Tibial artery (tissue), 4 donors: ENCODE measurements around the gene MICAL2.

Source experiments
- DNase-seq, 2 donors: peaks; one replicate each; pipeline ENCODE4 v3.0.0-alpha.2; 2019
- H3K27ac ChIP-seq, 2 donors: fragments of 200-600 bp; sonication (generic) in 1 of 2; 1 replicate in 1 of 2; 2 replicates in 1 of 2; pipeline ENCODE4 v1.5.1; 2018 to 2019; ENCODE audit warnings: mild to moderate bottlenecking in 1 of 2
- H3K27me3 ChIP-seq, 2 donors: fragments of 200-600 bp; sonication (generic) in 1 of 2; one replicate each; pipeline versions ENCODE4 v1.5.1 to v1.6.0; 2016 to 2019
- H3K36me3 ChIP-seq, 3 donors: fragments of 200-600 bp; sonication (generic) in 2 of 3; one replicate each; pipeline ENCODE4 v1.5.1; 2016 to 2019; ENCODE audit warnings: mild to moderate bottlenecking in 2 of 3
- H3K4me1 ChIP-seq, 4 donors: fragments of 200-600 bp; sonication (generic) in 2 of 4; 1 replicate in 3 of 4; 2 replicates in 1 of 4; pipeline ENCODE4 v1.5.1; 2016 to 2019
- H3K4me3 ChIP-seq, 2 donors: fragments of 200-600 bp; sonication (generic) in 1 of 2; 1 replicate in 1 of 2; 2 replicates in 1 of 2; pipeline ENCODE4 v1.5.1; 2018 to 2019; ENCODE audit warnings: mild to moderate bottlenecking in 2 of 2
- H3K9me3 ChIP-seq, 3 donors: fragments of 200-600 bp; sonication (generic) in 1 of 3; one replicate each; pipeline ENCODE4 v1.5.1; 2016 to 2019
- intact Hi-C: fragments of 100-400 bp; cut with DNase I; formaldehyde crosslinking; loops from one replicate; pipeline ENCODE4 v1.15.0; 2023; ENCODE audit warnings: low total_unique reads
- TF ChIP-seq, protein P1 (sequence below), 2 experiments: fragments of 200-600 bp in 1 of 2; fragments of 450-650 bp in 1 of 2; IDR thresholded peaks; one replicate each; pipeline ENCODE4 v1.5.1; 2017 to 2019; ENCODE audit warnings: antibody characterized with exemption in 2 of 2, mild to moderate bottlenecking in 1 of 2, moderate library complexity in 1 of 2

The MICAL2 gene

DNA sequence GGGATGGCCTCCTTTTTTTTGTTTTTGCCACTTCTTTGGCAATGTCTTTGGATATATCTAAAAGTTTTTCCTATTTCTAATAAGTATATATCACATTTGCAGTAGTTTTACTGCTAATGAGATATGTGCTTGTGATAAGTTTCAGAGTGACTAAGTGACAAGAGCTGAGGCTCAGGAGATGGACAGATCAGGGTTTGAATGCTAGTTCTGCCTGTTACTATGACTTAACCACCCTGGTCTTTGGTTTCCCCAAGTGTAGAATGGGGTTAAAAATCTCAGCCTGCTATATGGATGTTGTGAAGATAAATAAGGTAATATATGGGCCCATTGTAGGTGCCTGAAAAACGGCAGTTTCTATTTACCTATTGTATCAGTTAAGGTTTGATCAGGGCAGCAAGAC lies 9.1 kb upstream of the MICAL2 start:
- H3K36me3 ChIP-seq: no peaks in the 10 kb centered on the region
- H3K27me3 ChIP-seq: no peaks in the 10 kb centered on the region
- H3K27ac ChIP-seq: no peak overlapping the region
- peaks cover 0 to 23% (median 6%) of the 10 kb centered on the region in 4 donors for H3K4me1 ChIP-seq
- H3K4me3 ChIP-seq: no peak overlapping the region
- TF ChIP-seq, protein P1, sequence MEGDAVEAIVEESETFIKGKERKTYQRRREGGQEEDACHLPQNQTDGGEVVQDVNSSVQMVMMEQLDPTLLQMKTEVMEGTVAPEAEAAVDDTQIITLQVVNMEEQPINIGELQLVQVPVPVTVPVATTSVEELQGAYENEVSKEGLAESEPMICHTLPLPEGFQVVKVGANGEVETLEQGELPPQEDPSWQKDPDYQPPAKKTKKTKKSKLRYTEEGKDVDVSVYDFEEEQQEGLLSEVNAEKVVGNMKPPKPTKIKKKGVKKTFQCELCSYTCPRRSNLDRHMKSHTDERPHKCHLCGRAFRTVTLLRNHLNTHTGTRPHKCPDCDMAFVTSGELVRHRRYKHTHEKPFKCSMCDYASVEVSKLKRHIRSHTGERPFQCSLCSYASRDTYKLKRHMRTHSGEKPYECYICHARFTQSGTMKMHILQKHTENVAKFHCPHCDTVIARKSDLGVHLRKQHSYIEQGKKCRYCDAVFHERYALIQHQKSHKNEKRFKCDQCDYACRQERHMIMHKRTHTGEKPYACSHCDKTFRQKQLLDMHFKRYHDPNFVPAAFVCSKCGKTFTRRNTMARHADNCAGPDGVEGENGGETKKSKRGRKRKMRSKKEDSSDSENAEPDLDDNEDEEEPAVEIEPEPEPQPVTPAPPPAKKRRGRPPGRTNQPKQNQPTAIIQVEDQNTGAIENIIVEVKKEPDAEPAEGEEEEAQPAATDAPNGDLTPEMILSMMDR (IDR thresholded peaks at IDR 0.05): no peak
- DNase-seq: no peak
- intact Hi-C loops: no loop called here
- H3K9me3 ChIP-seq: no peaks in the 10 kb centered on the region

DNA sequence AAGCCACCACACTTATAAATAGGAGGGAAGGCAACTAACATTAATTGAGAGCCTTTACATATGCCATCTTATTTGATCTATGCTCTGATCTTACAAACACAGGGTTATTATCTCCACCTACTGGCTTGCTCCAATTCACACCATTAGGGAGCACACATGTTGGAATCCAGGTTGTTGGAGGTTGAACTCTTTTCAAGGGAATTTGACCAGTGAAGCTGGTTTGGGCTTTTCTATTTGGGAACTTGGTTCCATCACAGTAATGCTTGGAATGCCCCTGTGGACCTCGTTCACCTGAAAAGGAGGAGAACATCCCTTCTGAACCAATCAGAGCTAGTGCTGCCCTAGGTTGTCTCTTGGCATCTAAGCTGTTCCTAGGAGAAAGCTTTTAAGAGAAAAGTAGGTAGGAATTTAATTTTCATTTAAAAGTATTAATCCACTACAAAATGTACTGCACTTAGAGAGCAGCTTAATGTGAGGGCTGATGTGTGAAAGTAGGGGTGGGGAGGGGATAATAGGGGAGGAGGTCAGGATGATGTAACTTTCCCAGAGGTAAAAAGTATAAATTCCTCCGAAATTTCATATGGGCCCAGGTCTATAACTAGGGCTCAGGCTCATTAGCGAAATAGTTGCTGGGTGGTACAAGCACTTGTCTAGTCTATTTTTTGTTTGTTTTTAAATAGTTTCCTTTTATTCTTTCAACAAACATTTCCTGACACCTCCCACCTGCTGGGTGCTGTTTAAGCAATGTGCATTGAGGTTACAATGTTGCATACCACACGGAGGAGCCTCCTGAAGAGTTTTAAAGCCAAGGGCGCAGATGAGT lies 7.6 kb upstream of the MICAL2 start:
- TF ChIP-seq, protein P1 (IDR thresholded peaks at IDR 0.05): no peak
- H3K27me3 ChIP-seq: no peaks in the 10 kb centered on the region
- H3K36me3 ChIP-seq: no peaks in the 10 kb centered on the region
- H3K4me3 ChIP-seq: no peak overlapping the region
- intact Hi-C loops: no loop called here
- no peak overlapping the region for H3K27ac ChIP-seq
- H3K4me1 ChIP-seq: peaks cover 0 to 23% (median 6%) of the 10 kb centered on the region in 4 donors
- DNase-seq: no peak
- no peaks in the 10 kb centered on the region for H3K9me3 ChIP-seq

DNA sequence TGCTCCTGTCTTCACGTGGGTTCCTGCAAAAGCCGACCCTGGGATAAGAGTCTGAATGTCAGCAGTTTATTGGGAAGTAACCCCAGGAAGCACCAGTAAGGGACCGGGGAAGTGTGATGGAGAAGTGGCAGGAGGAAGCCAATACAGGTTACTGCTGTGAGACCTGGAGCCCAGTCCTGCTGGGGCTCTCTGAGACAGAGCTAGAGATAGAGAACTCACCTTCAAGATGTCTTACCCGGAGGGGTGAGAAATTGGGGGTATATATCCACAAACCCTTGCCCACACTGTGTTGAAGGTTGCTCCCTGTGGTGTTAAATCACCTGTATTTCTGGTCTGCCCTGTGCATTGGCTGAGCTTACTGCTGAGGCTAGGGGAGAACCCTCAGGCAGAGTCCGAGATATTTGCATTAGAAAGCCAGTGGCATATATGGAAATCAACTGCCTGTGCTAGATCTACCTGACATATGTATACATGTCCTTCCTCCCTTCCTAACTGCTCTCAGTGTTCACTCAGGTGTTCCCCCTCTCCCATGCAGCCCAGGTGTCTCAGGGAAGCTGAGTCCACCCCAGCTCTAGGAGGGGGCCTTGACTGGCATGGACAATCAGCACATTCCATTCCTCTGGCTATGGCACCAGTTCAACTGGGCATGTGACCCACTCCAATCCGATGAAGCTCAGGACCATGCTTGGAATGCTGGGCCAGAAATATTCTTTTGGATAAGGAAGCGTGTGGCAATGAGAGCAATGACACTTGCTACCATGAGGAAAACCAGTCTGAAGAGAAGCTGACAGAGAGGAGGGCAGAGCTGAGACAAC lies 6.8 kb upstream of the MICAL2 start:
- DNase-seq: peak; percentile 11 to 45
- no peaks in the 10 kb centered on the region for H3K27me3 ChIP-seq

DNA sequence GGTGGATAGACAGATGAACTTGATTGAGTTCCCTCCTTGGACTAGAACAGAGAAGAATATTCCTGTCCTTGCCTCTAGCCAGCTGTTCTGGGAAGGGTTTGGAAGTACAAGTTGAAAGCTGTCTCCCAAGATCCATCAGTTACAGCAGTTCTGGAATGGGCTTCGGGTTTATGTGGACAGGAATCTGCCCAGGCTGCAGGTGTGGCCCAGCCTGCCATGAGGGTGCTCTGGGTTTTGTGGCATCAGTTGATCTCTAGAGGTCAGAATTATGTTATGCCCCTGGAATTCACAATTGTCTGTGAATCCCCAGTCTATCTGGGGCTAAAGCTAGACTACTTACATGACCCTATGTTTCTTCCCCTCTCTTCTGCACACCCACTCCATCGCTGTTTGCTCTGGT lies 4.9 kb upstream of the MICAL2 start:
- Histone ChIP-seq H3K27me3 (no peaks in the 10 kb centered on the region), H3K9me3 (no peaks in the 10 kb centered on the region), H3K4me1 (peaks cover 0 to 28% (median 15%) of the 10 kb centered on the region in 4 donors), H3K27ac (no peak overlapping the region), H3K36me3 (no peaks in the 10 kb centered on the region), H3K4me3 (no peak overlapping the region)
- TF ChIP-seq, protein P1 (IDR thresholded peaks at IDR 0.05): no peak
- peak in 1 of 2 donors; percentile 11 for DNase-seq
- intact Hi-C loops: no loop called here

More for the DNA sequence above, 6.8 kb upstream of the MICAL2 start:
- Histone ChIP-seq H3K4me3 (no peak overlapping the region), H3K9me3 (no peaks in the 10 kb centered on the region), H3K27ac (no peak overlapping the region), H3K4me1 (peaks cover 0 to 23% (median 6%) of the 10 kb centered on the region in 4 donors), H3K36me3 (no peaks in the 10 kb centered on the region)
- TF ChIP-seq, protein P1 (IDR thresholded peaks at IDR 0.05): no peak
- intact Hi-C loops: no loop called here

DNA sequence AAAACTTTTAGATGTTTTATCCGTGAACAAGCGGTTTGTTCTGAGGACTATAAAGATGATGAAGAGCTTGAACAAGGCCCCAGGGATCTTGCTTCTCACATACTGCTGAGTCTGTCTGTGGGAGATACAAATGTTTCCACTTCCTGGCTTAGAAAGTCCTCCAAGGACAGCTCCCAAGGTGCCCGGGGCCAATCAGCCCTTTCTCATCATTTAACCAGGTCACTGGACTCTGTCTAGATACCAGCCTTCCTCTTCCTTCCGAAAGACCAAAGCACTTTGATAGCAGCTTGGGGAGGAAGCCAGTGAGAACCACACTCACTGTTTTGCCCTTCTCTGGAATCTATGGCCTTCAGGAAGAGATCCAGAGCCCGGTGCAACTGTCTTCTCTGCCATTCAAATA lies 4.3 kb upstream of the MICAL2 start:
- intact Hi-C loops: no loop called here
- Histone ChIP-seq H3K27me3 (no peaks in the 10 kb centered on the region), H3K4me1 (peaks cover 0 to 21% (median 9%) of the 10 kb centered on the region in 4 donors)

More for the DNA sequence above, 4.3 kb upstream of the MICAL2 start:
- no peak overlapping the region for H3K27ac ChIP-seq
- no peaks in the 10 kb centered on the region for H3K36me3 ChIP-seq
- H3K4me3 ChIP-seq: no peak overlapping the region
- no peaks in the 10 kb centered on the region for H3K9me3 ChIP-seq
- TF ChIP-seq, protein P1 (IDR thresholded peaks at IDR 0.05): no peak
- DNase-seq: no peak
